DMS79 treated with DMSO at 0.1 percent for 48 hours (cell line): ENCODE results near the gene P4HA1.
A peak's percentile ranks its signal among the peaks of the same experiment; 100 is the strongest.

Source experiments
- DNase-seq: peaks from one replicate; lab custom pipeline; 2025; lab: John Stamatoyannopoulos, UW

P4HA1 gene

GRCh38 chr10:73093922-73094850 is 2.5 kb downstream of the P4HA1 start:
- no peak for DNase-seq

GRCh38 chr10:73092830-73093229 is 3.8 kb downstream of the P4HA1 start:
- DNase-seq: no peak

DNA sequence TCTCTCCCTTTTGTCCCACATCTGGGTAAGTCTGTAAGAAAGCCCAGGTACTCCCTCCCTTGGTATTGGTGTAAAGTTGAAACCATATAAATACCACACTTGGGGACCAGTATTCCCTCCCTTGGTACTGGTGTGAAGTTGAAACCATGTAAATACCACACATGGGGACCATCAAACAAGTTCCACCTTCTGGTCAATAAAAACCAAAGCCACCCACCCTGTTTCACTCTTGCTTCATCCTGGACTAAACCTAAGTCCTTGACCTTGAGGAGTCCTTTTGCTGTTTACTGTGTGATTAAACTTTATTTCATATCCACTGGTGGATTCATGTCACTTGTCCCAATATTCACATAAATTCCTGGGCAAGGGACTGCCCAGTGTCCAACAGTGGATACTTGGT is 8.4 kb downstream of the P4HA1 start:
- DNase-seq: no peak

GRCh38 chr10:73086816-73087215 is 9.8 kb downstream of the P4HA1 start:
- no peak for DNase-seq

GRCh38 chr10:73084209-73084608 is 12.5 kb downstream of the P4HA1 start:
- DNase-seq: no peak

DNA sequence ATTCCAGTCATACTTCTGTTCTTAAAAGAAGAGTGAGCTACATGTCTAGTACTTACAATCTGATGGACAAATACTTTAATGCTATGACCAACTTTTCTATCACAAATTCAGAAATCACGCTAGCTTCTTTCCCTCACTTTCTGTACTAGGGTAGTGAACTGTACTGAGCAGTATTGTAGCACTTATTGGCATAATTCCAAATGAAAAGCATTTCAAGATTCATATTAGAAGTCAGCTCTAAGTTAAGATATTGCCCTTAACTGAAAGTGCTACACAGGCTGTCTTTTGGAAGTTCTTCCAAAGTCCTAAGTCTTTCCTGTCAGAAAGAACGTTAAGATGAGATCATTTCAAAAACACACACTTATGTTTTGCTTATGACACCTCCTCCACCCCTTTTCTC is 13.4 kb downstream of the P4HA1 start:
- no peak for DNase-seq

DNA sequence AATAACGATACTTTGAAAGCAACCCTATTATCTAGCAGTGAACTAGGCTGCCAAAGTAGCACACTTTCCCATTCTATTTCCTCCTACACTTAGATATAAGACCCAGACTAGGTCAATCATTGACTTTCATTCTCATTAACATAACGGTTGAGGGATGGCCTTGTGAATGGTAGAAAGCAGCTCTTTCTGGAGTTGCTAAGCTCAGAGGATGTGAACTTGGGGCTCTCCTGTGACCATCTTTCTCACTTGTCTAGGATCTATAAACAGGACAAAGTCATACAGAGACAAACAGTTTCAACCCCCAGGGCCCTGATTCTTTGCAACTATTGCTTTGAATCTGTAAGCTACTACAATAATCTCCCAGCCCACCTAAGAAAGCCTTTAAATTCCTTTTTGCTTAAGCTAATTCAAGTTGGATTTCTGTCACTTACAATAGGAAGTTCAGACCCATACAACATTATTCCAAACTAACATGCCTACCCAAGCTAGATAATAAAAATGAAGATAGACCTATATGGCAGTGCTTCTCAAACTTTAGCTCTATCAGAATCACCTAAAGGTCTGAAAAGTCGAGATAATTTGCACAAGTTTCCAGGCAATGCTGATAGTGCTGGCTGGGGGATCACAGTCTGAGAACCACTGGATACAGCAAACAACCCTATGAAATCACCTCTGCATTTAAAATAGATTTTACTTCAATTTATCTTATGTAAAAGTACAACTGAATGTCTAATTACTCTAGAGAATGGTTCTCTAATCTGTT is 16.7 kb downstream of the P4HA1 start:
- DNase-seq: no peak

DNA sequence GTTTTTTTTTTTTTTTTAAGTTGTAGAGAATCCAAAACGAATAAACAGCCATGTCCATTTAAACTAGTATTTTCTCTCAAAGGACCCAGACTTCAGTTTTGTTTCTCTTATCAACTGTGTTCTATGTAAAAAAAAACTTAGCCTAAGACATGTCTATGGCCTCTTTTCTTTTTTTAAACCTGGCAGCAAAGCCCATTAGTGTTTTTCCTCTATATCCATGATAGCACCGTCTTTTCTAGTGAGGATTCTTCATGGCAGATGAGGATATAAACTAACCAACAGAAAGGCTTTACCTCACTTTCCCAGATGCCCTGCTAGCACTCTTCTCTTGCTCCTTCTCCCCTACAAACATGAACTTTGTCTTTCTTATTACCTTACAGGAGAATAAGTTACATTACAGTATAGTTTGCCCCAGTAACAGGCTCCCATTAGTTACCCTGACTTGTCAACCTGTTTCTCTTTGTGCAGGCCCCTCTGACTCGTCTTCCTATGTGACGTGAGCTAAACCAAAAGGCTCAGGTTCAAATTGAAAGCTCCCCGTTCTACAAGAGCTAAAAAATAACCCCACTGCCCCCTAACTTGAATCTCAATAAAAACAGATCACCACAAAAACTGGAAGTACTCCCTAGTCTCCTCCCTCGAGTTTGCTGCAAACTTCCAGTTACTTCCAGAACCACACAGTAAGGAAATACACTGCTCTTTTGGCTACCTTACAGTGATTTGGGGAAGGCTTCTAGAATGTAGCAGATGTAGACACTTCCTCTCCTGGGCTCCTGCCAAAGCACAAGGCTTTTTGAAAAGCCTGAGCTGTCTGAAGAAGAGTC is 20.1 kb downstream of the P4HA1 start:
- DNase-seq: no peak

- no peak for DNase-seq
Observed at GRCh38 chr10:73075829-73076228, 20.8 kb downstream of the P4HA1 start.

GRCh38 chr10:73073627-73074026 is 23.0 kb downstream of the P4HA1 start:
- no peak for DNase-seq

- no peak for DNase-seq
Observed at GRCh38 chr10:73065441-73065840, 31.2 kb downstream of the P4HA1 start.

- no peak for DNase-seq
Observed at GRCh38 chr10:73061743-73062142, 34.9 kb downstream of the P4HA1 start.

DNA sequence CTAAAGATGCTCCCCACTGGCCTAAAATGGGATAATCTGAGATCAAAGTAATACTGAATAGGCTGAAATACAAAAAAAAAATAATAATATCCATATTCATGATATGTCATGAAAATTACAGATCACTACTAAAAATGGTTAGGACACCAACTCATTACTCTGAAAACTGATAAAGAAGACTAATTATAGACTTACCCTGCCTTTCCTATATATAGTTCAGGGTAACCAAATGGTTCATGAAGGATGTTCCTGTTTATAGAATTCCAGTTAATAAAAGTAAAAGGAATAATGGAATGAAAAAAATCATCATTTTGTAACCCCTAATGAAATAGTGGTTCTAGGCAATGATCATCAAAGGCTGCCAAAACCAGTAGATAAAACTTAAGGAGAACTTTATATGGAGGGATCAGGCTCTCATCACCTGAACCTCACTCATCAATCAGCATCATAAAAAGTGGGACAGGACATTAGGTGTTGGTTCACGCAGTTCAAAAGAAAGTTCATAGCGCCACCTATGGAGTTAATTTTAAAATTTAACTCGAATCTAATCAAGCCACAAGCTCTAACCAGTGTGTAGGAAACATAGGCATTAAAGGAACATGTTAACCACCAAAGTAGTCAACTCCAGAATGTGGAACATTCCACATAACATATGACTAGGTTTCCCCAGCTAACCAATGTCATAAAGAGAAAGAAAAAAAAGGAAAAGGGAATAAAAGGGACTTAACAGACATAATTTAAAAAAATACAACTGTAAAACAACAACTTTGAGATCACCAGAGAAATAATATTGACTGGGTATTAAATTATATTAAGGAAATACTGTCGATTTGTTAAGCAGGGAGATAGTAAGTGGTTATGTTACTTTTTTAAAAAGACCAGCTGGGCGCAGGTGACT is 35.7 kb downstream of the P4HA1 start:
- peak; percentile 26 for DNase-seq

DNA sequence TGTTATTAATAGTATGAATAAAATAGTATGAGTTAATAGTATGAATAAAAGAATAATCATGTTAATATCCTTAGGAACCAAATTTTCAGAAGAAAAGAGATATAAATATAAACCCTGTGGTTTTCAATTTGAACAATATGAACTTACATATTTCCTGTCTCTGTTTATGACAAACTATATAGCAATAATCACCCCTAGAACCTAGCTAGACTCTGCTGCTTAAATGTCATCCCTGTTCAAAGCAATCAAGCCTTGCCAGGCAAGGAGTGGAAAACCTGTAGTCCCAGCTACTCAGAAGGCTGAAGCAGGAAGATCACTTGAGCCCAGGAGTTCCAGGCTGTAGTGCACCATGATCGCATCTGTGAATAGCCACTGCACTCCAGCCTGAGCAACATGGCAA is 36.5 kb downstream of the P4HA1 start:
- DNase-seq: no peak

- no peak for DNase-seq
Observed at GRCh38 chr10:73058057-73058591, 38.5 kb downstream of the P4HA1 start.

GRCh38 chr10:73054286-73054685 is 42.4 kb downstream of the P4HA1 start:
- no peak for DNase-seq

DNA sequence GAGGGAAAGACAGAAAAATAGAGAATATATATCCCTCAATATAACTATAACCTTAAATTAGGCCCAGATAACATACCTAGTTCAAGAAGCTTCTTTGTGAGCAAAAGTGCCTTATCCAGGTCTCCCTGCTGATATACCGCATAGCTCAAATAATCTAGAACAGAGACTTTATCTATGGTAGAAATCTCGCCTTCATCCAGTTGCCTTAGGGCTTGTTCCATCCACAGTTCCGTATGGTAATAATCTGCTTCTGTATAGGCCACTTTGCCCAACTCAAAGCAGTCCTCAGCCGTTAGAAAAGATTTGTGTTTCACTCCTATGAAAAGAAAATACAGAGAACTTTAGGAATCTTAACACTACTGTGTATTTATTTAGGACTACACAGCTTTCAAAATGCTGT is 43.4 kb downstream of the P4HA1 start:
- DNase-seq: no peak

DNA sequence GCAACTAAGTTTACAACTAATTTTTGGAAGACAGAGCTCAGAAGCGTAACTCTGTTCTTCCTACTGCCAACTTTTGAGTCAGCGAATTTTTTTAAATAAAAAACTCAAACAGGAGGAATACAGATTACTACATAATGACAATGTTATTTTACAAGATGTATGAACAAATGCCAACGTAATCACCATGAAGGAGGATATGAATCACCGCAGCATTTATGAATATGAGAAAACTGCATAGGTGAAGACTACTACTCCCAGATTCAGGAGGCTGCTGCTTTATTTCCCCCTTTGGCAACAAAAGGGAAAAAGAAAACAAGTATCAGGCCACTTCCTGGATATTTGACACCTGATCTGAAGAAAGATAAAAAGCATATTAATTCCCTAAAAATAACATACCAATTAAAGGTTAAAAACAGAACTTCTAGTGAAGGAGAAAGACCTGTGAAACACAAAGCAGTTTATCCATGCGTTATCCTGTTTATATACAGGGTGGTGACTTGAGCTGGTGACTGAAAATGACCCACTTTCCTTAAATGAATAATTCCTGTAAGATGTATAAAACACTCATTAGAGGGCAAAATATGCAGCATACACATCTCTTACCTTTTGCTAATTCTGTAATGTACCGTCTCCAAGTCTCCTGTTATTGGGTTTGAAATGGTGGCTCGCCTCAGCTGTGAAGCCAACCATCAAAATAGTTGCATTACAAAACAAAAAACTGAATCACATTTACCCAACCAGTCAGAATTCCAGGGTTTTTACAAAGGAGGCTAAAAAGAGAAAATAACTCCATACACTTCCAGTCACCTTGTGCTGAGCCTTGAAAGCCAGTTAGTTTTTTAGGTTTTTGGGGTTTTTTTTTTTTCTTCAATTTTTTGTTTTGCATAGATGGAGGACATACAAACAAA is 52.0 kb downstream of the P4HA1 start:
- DNase-seq: no peak

DNA sequence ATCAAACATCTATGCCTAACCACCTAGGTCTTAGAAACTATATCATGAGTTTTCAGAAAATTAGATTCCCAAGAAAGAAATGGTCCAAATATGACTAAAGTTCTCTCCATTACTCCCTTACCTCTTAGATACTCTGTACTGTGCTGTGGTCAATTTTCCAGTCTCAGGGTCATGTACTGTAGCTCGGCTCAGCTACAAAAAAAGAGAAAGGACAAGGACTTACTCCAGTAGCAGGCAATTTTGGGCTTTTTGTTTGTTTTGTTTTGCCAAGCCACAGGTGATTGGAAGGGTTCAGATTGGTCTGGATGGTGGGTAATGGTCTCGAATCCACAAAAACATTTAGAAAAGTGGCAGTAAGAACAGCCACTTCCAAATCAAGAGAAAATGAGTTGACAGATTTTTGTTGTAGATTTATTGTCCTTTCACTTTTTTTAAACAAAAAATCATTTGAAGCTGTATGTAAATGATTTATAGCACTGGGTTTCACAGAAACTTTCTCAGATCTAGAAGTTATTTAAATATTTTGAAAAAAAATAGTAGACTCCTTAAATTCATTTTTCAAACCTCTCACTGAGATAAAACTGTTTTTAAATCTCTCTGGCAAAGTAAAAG is 52.8 kb downstream of the P4HA1 start:
- no peak for DNase-seq

DNA sequence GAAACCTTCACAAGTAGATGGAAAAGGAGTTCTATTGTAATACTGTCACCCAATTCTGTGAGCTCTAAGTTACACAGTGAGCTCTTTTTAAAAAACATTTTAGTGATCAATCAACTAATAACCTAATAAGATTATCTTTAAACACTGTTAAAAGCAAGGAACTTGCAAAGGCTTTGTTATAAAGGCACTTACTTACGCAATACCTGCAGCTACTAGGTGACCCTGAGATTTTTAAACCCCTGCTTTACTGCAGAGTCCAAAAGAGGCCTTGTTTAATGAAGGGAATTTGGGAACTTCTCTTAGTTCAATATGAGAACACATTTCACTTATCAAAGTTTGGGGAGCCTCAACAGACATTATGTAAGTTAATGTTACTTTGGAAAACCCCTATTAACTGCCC is 53.3 kb downstream of the P4HA1 start:
- no peak for DNase-seq
